ENCODE data around the gene VAMP1.

DNA sequence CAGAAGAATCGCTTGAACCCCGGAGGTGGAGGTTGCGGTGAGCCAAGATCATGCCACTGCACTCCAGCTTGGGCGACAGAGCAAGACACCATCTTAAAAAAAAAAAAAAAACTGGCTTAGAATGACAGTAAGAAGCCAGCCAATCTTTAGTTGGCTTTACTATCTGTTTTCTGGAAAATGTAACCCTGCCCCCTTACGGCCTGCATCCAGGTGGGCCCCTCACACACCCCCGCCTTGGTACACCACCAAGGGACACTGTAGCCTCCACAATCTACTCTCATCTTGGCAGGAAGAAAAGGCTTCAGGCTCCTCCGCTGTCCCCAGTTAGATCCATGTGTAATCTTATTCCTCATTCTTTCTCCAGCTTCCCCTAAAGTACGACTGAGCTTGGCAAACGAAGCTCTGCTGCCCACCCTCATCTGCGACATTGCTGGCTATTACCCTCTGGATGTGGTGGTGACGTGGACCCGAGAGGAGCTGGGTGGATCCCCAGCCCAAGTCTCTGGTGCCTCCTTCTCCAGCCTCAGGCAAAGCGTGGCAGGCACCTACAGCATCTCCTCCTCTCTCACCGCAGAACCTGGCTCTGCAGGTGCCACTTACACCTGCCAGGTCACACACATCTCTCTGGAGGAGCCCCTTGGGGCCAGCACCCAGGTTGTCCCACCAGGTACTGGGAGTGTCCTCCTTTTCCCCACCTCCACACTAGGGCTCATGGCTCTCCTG lies 12.0 kb downstream of the VAMP1 start:
- TF ChIP-seq FOXM1 (IDR thresholded peaks at IDR 0.05; ENCODE audit: borderline replicate concordance) (no peak), ELF4 (IDR thresholded peaks at IDR 0.05) (no peak), ZNF384 (IDR thresholded peaks at IDR 0.05) (no peak)
- TF ChIP-seq, protein P1, sequence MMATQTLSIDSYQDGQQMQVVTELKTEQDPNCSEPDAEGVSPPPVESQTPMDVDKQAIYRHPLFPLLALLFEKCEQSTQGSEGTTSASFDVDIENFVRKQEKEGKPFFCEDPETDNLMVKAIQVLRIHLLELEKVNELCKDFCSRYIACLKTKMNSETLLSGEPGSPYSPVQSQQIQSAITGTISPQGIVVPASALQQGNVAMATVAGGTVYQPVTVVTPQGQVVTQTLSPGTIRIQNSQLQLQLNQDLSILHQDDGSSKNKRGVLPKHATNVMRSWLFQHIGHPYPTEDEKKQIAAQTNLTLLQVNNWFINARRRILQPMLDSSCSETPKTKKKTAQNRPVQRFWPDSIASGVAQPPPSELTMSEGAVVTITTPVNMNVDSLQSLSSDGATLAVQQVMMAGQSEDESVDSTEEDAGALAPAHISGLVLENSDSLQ (IDR thresholded peaks at IDR 0.05), result no peak
